HG03025 (cell line): ENCODE data around the gene ATP9B.
"Not testable (repeated sequence)": the region's sequence is repeated elsewhere in the genome, so short reads cannot be mapped to it uniquely, and the experiment has no call there.

Source experiments
- ATAC-seq: cut with Tn5 transposase; IDR thresholded peaks from one replicate; pipeline ENCODE4 v1.9.1; 2021; ENCODE audit warnings: mild to moderate bottlenecking, moderate library complexity; ENCODE audit not compliant: unreplicated experiment, low FRiP score

Gene ATP9B

GRCh38 chr18:79071037-79071436, 1.8 kb downstream of the ATP9B start:
- ATAC-seq: no peak

- no peak for ATAC-seq
Measured at GRCh38 chr18:79071503-79072210, 2.5 kb downstream of the ATP9B start.

GRCh38 chr18:79072655-79073054, 3.5 kb downstream of the ATP9B start:
- not testable (repeated sequence) for ATAC-seq

- ATAC-seq: no peak
Measured at GRCh38 chr18:79077181-79077580, 8.0 kb downstream of the ATP9B start.

GRCh38 chr18:79078791-79079190, 9.6 kb downstream of the ATP9B start:
- not testable (repeated sequence) for ATAC-seq

GRCh38 chr18:79092874-79093273, 23.7 kb downstream of the ATP9B start:
- ATAC-seq: no peak

- ATAC-seq: no peak
Measured at GRCh38 chr18:79093986-79094385, 24.8 kb downstream of the ATP9B start.

- ATAC-seq: no peak
Measured at GRCh38 chr18:79095216-79095615, 26.0 kb downstream of the ATP9B start.

GRCh38 chr18:79100944-79101343, 31.8 kb downstream of the ATP9B start:
- no peak for ATAC-seq

- ATAC-seq: no peak
Measured at GRCh38 chr18:79102886-79103285, 33.7 kb downstream of the ATP9B start.

- no peak for ATAC-seq
Measured at GRCh38 chr18:79104137-79104536, 34.9 kb downstream of the ATP9B start.

GRCh38 chr18:79105455-79105854, 36.3 kb downstream of the ATP9B start:
- no peak for ATAC-seq

GRCh38 chr18:79106084-79106483, 36.9 kb downstream of the ATP9B start:
- no peak for ATAC-seq

- no peak for ATAC-seq
Measured at GRCh38 chr18:79107886-79108285, 38.7 kb downstream of the ATP9B start.

GRCh38 chr18:79108549-79109215, 39.5 kb downstream of the ATP9B start:
- ATAC-seq: no peak

GRCh38 chr18:79111483-79111882, 42.3 kb downstream of the ATP9B start:
- no peak for ATAC-seq

GRCh38 chr18:79117385-79117784, 48.2 kb downstream of the ATP9B start:
- ATAC-seq: no peak

- no peak for ATAC-seq
Measured at GRCh38 chr18:79117788-79118187, 48.6 kb downstream of the ATP9B start.

GRCh38 chr18:79118797-79119196, 49.6 kb downstream of the ATP9B start:
- no peak for ATAC-seq

- no peak for ATAC-seq
Measured at GRCh38 chr18:79121746-79122474, 52.7 kb downstream of the ATP9B start.

- ATAC-seq: no peak
Measured at GRCh38 chr18:79123948-79124347, 54.8 kb downstream of the ATP9B start.

- no peak for ATAC-seq
Measured at GRCh38 chr18:79129120-79129519, 59.9 kb downstream of the ATP9B start.
